GM23248 (cell line): Measurements from ENCODE around the gene SGF29.

Experiments used
- EZH2 ChIP-seq: fragments of 200-600 bp; sonication (generic); IDR thresholded peaks from 2 replicates; pipeline ENCODE4 v1.6.1; 2018; ENCODE audit warnings: antibody characterized with exemption, mild to moderate bottlenecking; ENCODE audit not compliant: insufficient read depth, poor library complexity, severe bottlenecking
- EZH2phosphoT487 ChIP-seq: fragments of 200-600 bp; sonication (generic); IDR thresholded peaks from 2 replicates; pipeline ENCODE4 v1.6.1; 2018; ENCODE audit warnings: antibody characterized with exemption, moderate library complexity, mild to moderate bottlenecking, low read depth; ENCODE audit not compliant: insufficient read depth

DNA sequence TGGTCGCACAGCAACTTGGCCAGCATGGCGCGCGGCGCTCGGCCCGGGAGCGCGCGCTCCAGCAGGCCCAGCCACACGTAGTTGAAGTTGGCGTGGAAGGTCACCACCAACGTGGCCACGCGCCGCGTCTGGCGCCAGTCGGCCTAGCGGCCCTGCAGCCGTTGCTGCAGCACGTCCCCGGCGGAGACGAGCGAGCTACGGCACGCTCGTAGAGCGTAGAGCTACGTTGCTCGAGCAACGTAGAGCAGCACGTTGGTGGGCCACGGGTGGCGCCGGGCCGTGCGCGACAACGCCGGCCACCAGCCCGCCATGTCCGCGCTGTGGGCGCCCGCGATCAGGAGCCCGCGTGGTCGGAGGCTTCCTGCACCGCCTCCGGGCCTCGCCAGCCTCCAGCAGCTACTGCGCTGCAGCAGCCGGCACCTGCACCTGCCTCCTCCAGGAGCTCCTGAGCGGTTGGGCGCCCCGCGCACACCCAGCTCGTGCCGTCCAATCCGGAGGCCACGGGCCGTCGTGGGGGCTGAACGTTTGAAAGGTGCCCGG lies 69.5 kb downstream of the SGF29 start:
- TF ChIP-seq EZH2 (no peak), EZH2phosphoT487 (no peak)
